NCI-H1436 treated with DMSO at 0.1 percent for 48 hours (cell line): ENCODE data around the gene LST1.
A peak's percentile ranks its signal among the peaks of the same experiment; 100 is the strongest.
"Not testable (repeated sequence)": the region's sequence is repeated elsewhere in the genome, so short reads cannot be mapped to it uniquely, and the experiment has no call there.

Experiments
- DNase-seq: peaks from one replicate; lab custom pipeline; 2025; lab: John Stamatoyannopoulos, UW

Gene LST1

DNA sequence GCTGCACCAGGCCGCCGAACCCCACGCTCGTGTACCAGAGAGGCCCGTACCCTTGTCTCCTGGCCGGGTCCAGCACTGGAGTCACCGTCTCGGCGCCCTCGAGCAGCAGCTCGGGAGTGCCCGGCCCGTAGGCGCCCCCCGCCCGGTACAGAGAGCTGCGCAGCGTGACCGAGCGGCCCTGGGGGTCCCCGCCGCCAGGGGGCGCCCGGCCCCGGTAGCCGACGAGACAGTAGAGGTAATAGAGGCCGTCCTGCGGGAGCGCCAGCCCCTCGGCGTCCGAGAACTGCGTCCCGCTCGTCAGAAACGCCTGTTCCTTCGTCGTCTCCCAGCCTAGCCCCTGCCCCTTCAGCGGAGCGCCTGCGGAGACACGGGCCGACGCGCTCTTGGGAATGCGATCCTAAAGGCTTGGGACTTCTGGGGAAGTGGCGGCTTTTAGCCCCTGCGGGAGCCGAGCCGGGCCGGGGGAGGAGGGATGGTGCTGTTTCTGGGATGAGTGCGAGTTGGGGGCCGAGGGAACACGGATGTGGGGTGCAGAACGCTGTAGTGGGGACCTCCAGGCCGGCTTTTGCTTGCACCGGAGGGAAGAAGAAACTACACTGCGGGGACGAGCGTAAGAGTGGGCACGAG lies 5.2 kb upstream of the LST1 start:
- DNase-seq: peak; percentile 33

DNA sequence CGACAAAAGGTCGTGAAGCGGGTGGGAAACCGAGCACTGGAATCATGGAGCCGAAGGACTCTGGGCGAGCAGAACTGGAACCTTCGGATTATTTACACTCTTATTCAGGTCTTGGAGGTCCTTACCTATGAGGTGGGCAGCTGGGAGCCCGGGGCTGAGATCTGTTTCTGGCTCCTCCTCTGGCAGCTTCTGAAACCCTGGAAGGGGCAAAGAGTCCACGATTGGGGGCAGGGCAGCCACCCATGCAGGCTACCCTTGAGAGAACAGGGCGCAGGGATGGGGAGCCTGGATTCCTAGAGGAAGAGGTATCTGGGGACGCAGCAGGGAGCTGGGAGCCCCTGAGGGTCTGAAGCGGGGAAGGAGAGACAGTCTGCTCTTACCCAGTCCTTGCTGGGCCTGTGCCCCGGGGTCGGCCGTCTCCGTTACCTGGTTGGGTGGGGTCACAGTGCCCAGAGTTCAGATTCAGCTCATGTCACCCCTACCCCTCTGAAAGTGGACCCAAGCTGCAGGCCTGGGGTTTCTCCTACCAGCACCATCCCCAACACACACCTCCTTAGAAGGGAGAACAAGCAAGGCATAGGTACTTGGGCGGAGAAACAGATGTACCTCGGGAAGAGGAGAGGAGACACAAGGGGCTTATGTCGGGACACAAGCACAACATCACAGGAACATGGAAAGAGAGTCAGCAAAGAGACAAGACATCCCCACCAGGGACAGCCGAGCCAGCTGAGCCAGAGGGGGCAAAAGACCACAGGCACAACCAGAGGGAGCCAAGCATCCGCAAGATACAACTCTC lies 4.4 kb upstream of the LST1 start:
- no peak for DNase-seq

DNA sequence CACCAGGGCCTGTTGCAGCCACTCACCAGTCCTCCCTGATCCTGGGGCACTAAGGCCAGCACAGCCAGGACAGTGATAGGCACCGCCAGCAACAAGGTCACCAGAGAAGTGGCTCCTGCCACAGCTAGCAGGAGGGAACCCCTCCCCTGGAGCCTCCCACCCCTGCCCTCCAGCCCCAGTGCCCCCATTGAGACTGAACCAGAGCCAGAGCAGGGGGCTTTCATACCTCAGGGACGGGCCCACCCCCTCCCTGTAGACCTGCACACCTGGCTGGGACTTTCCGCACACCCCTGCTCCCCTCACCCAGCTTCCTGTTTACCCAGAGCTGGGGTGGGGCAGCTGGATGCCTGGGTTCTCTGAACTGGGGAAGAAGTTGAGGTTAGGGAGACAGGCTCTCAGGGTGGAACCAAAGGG lies 3.8 kb upstream of the LST1 start, which contains the start of gene LTB:
Gene LTB, minus strand, starts transcription at position 195 of the 414 bp plus-strand sequence. Its CDS starts 7 bp downstream, at position 188.
- DNase-seq: no peak

DNA sequence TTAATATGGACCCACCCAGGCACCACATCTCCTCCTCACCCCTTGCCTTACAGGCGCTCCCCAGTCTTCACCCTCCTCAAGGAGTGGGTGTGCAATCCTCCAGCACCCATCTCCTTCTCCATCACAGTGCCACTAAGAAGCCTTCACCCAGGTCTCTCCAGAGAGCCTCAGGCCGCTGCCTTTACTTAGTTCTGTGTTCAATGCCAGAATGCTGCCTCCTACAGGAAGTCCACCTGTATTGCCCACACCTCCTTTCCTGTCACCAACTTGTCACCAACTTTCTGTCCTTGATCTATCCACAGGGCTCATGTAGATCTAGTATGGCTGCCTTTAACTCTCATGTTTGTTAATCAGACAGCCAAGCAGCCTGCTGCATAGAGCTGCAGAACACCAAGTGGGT lies 586 bp upstream of the LST1 start:
- DNase-seq: no peak

DNA sequence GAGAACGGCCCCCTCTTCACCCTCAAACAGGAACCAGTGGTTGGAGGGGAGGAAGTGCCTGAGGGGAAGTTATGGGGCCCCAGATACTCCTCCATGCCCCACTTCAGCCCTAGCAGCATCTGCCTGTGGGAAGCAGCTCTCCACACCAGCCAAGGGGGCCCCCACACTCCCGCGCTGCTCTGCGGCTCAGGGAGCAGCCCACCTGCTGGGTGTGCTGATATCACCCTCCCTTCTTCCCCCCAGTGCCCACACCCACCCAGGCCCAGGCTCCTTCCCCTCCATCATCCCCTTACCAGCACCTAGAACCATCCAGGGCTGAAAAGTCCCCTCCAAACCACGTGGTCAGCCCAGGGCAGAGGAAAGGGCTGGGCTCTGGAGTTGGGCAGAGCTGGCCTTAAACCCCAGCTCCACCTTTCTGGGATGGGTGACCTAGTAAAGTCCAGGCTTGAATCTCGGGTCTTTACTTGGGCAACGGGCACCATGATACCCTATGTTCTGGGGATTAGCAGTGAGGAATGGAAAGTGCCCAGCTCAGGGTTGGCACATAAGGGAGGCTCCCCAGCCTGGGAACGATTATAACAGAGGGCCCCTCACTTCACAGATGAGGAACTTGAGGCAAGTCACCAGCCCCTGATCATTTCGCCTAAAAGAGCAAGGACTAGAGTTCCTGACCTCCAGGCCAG lies 663 bp downstream of the LST1 start:
- no peak for DNase-seq

DNA sequence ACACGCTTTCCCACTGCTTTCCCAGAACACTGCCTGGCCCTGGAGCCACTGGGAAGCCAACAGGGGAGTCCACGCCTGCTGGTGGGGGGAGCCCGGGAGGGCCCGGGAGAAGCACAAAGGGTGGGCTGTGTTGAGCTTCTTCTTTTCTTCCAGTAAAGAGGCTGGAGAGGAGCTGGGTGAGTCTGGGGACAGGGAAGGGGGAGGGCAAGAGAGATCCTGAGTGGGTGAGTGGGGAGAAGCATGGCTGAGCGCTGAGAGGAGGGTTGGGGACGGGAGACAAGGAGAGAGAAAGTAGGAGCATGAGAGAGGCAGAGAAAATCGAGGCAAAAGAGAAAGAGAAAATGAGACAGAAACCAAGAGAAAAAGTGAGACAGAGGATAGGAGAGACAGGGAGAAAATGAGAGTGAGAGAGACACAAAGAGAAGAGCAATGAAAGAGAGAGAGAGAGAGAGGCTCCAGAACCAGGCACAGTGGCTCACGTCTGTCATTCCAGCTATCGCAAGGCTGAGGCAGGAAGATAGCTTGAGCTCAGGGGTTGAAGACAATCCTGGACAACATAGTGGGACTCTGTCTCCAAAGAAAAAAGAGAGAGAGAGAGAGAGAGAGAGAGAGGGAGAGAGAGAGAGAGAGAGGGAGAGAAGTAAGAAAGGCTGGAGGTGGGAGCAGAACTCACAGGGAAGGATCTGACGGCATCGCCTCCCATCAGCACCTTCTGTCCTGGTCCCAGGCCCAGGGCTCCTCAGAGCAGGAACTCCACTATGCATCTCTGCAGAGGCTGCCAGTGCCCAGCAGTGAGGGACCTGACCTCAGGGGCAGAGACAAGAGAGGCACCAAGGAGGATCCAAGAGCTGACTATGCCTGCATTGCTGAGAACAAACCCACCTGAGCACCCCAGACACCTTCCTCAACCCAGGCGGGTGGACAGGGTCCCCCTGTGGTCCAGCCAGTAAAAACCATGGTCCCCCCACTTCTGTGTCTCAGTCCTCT lies 2.0 kb downstream of the LST1 start:
- DNase-seq: no peak

DNA sequence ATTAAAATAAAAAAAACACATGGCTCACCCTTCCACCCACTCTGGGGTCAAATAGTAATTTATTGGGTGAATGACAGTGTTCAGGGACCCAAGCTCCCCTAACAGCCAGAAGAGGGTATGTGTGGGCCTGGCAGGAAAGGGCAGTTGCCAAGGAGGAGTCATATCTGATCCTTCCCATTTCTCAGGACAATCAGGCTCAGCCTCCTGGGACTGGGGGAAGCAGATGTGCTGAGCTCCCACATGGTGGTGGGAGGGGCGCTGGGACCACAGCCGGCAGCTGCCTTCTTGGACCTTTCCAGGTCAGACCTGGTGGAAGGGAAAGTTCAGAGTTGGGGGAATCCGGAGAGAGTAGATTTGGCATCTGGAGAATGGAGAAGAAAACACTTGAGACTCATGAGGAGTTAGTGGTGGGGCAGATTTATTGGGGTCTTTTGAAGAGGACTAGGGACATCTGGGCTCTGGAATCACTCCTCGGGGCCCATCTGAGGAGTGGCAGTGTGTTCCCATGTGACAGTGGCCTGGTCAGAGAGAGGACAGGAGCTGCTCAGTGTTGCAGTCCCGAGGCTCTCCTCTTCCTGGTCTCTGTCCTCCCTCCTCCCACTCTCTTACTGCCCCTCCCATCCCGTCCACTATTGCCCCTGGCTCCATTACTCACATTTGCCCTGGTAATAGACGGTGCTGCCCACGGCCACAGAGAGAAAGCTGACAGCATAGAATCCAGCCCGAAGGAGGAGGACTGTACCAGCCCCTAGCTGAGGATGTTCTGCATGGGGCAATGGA lies 3.0 kb downstream of the LST1 start:
- no peak for DNase-seq

DNA sequence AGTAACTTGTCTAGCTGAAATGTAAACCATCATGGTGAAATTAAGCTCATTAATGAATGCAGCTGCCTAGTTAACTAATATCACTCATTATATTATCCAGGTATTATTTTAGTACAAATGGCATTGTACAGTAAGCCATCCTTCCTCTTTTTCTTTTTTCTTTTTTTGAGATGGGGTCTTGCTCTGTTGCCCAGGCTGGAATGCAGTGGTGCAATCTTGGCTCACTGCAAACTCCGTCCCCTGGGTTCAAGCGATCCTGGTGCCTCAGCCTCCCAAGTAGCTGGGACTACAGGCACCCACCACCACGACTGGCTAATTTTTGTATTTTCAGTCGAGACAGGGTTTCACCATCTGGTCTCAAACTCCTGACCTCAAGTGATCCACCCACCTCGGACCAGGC lies 4.6 kb downstream of the LST1 start:
- not testable (repeated sequence) for DNase-seq

DNA sequence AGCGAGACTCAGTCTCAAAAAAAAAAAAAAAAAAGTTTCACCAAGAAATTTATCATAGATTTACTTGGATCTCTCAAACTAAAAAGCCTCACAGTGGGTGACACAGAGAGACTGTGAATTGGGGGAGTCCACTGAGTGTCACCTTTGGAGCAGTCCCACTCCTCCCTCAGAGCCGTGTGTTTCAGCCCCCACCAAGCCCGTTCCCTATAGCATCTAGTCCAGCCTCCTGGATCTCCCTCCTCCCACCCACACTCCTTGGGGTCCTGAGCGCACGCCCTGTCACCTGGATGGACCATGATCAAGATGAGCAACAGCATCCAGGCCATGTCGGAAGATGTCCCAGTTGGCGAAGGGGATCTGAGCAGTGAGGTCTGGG lies 6.3 kb downstream of the LST1 start:
- no peak for DNase-seq

DNA sequence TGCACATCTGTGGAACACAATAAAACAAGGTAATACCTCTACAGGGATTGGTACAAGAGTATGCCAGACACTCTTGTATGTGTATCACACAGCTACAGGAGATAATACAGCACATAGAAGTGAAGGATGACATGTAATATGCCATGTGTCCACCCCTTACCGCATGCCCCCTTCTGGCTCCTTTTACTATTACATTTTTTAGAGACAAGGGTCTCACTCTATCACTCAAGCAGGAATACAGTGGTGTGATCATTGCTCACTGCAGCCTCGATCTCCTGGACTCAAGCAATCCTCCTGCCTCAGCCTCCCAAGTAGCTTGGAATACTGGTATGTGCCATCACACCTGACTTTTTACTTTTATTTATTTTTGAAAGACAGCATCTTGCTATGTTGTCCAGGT lies 10.9 kb downstream of the LST1 start:
- DNase-seq: no peak

DNA sequence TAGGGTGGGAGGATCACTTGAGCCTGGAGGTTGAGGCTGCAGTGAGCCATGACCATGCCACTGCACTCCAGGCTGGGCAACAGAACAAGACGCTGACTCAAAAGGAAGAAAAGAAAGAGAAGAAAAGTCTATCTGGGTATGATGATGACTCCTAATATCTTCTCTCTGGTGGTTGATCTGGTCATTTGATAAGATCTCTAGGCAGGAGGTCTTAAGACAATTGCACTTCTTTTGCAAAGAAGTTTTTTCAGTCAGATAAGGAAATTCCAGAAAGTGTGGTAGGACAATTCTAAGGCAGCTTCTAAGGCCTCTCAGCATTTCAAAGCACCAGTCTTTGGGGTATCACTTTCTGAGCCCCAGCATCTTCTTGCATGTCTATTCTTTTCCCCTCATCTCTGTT lies 21.2 kb downstream of the LST1 start:
- DNase-seq: no peak

DNA sequence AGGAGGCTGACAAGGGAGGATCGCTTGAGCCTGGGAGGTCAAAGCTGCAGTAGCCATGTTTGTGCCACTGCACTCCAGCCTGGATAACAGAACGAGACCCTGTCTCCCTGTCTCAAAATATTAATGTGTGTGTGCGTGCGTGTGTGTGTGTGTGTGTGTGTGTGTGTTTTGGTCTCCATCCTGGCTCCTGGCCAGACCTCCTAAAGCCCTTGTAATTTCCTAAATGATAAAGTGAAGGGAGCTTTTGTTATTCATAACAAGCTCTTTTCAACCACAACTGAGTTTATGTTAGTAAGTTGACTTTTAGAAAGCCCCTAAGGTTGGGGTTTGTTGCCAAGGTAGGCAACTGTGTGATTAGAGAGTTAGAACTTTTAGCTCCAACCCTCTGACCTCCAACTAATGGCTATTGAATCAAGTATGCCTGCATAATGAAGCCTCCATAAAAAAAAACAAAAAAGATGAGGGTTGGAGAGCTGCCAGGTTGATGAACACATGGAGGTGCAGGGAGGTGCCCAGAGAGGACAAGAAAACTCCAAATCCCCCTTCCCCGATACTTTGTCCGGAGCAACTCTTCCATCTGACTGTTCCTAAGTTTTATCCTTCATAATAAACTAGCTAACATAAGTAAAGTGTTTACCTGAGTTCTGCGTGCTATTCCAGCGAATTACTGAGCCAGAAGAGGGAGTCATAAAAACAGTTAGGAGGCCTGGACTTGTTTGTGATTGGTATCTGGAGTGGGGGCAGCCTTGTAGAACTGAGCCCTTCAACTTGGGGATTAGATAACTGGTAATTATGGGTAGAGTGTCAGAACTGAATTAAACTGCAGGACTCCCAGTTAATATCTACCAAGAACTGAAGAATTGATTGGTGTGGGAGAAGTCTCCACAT lies 23.7 kb downstream of the LST1 start:
- no peak for DNase-seq

DNA sequence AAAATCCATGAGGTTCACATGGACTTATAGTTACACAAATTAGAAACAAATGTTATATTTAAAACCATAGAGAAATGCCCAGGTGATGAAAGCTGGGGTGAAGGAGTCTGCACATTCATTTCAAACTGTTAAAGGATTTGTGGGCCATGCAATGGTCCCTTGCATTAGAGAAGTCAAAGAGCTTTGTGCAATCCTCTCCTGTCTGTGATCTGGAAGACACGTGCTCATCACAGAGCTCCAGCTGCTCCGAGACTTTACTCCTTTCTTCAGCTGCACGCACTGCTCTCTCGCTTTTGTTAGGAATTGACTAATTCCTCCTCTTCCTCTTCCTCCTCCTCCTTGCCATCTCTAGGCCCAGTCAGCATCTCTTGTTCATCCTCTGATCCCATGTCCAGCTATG lies 24.9 kb downstream of the LST1 start:
- DNase-seq: no peak

DNA sequence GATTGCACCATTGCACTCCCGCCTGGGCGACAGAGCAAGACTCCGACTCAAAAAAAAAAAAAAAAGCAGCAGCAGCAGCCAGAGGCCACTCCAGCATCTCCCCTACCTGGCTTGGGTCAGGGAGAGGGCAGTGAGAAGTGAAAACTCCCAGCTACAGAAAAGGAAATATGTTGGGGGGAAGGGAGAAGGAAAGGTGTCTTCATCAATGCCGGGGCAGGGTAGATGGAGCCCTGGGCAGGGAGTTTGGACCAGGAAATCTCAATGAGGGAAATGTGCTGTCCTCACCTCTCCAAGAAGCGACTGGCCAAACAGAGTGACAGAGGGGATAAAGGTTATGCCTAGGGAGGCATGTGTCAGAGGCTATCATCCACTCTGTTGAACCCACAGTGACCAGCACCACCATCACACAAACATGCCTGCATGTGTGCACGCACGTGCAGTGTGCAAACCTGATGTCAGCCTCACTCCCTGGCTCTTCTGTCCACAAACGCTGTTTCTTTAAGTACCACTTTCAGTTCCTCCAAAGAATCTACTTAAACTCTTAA lies 28.1 kb downstream of the LST1 start:
- DNase-seq: no peak

DNA sequence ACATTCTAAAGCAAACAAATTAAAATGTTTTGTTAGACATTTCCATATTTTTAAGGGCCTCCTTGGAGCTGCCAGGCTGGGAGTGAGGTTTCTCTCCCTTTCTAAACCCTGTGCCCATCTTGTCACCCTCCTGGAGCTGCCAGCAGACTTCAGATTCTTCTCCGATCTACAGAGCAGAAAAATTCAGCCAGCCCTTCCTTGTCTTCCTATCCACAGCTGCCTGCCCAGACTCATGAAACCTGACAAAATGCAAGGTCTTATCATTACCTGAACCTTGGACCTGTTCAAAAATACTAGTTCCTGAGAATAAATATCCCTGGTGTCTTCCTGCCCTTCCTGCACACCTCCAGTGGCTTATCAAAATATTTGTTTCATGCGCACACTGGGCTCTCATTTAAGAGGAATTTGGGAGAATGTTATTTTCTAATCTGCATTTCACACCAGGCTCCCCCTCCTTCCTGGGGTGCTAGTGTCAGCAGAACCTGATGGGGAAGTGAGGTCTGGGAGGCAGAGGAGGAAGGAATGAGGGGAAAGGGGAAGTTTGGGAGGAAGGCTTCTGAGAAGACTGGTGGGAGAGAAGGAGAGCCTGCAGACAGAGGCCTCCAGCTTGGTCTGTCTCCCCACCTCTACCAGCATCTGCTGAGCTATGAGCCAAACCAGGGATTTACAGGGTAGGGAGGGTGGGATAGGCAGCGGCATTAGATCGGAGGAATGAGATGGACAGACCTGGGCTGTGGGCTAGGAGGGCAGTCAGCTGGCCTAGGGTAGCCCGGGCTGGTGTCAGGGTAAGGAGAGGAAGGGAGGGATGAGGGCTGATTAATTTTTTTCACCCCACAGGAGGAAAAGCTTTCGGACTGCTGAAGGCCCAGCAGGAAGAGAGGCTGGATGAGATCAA lies 28.9 kb downstream of the LST1 start, which contains the start of gene AIF1:
Gene AIF1, plus strand, starts transcription at position 551 of the 895 bp plus-strand sequence. Its CDS starts 96 bp downstream, at position 647.
- no peak for DNase-seq

DNA sequence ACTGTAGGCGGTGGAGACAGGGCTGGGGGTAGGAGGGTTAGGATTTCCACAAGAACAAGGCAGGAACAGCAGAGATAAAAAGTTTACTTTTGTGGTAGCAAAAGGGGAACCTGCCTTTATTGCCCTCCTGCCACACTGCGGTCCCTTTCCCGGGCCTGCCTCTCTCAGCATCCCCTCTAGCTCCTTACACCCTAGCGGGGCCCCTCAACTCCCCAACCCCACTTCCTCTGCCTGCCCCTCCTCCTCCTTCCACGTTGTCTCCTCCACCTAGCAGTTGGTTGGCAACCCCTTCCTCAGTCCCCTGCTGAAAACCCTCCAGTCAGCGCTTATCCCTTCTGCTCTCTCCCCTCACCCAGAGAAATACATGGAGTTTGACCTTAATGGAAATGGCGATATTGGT lies 29.7 kb downstream of the LST1 start:
- DNase-seq: no peak

DNA sequence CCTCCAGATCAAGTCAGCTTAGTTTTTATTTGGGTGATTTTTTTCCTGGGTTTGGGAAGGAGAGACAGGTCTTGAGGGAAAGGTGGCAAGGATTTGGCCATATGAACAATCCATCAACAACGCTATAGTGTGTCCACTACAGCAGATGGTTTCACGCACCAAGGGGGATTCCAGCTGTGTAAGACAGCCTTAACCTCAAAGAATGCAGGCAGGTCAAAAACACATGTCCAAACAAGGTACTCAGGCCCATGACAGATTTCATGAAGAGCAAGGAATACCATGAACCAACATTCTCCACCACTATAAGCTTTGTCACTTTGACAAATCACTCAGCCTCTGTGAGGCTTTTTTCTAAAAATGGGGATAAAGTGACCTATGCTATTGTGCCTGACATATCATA lies 30.9 kb downstream of the LST1 start:
- DNase-seq: no peak

DNA sequence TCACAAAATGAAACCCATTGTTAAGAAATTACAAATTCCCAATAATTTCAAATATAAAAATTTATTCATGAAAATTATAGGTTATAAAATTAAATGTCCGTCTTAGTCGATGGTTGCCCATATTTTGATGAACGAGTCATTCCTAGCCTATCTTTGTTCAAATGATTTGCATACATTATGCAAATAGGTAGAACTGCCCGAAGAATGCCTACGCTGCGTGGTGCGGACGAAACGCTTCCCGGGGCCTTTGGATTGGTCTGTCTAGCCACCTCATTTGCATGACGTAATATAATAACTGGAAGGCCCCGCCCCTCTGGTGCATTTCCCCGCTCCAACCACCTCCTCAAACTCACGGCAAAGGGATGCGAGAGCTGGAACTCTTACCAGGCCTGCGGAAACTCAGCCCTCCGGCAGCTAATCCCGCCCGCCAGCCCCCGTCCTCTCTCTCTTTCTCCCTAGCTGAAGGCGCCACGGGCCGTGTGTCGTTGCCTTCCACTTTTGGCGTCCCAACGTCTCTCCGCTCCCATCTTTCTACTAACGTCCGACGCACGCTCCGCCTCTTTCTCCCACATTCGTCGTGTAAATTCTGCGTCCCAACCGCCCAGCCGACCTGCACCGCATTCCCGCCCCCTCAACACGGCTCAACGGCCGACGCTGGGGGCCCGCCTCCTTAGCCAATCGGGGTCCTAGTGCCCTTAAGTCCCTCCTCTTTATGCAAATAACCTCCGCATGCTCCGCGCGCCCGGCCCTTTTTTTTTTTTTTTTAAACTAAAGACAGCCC lies 33.9 kb downstream of the LST1 start:
- DNase-seq: peak; percentile 96
